IPS-NIHi7 (cell line): Measurements from ENCODE around the gene PDZD2.
"Not testable (repeated sequence)": the region's sequence is repeated elsewhere in the genome, so short reads cannot be mapped to it uniquely, and the experiment has no call there.

Experiments
- DNase-seq: peaks from one replicate; pipeline ENCODE4 v3.0.0; 2012; ENCODE audit warnings: mixed read lengths; ENCODE audit errors: extremely low spot score

The PDZD2 gene

GRCh38 chr5:31769530-31769929 is 130.6 kb downstream of the PDZD2 start:
- DNase-seq: no peak

- DNase-seq: peak; percentile 65
These were observed 131.3 kb downstream of the PDZD2 start for GRCh38 chr5:31770132-31770720.

GRCh38 chr5:31770998-31771397 is 132.1 kb downstream of the PDZD2 start:
- no peak for DNase-seq

GRCh38 chr5:31771500-31771899 is 132.6 kb downstream of the PDZD2 start:
- DNase-seq: no peak

GRCh38 chr5:31776294-31776693 is 137.4 kb downstream of the PDZD2 start:
- DNase-seq: not testable (repeated sequence)

- no peak for DNase-seq
These were observed 138.2 kb downstream of the PDZD2 start for GRCh38 chr5:31776976-31777651.

- no peak for DNase-seq
These were observed 142.8 kb downstream of the PDZD2 start for GRCh38 chr5:31781772-31782171.

GRCh38 chr5:31783086-31783645 is 144.2 kb downstream of the PDZD2 start:
- DNase-seq: no peak

- DNase-seq: no peak
These were observed 144.8 kb downstream of the PDZD2 start for GRCh38 chr5:31783731-31784130.

GRCh38 chr5:31786090-31786631 is 147.2 kb downstream of the PDZD2 start:
- no peak for DNase-seq

GRCh38 chr5:31794009-31794408 is 155.1 kb downstream of the PDZD2 start:
- no peak for DNase-seq

GRCh38 chr5:31798168-31798567 is 159.2 kb downstream of the PDZD2 start:
- DNase-seq: no peak

- no peak for DNase-seq
These were observed 161.4 kb downstream of the PDZD2 start for GRCh38 chr5:31800351-31800750.

- no peak for DNase-seq
These were observed 167.0 kb downstream of the PDZD2 start for GRCh38 chr5:31805785-31806400.

GRCh38 chr5:31806561-31806960 is 167.6 kb downstream of the PDZD2 start:
- DNase-seq: no peak

- no peak for DNase-seq
These were observed 169.0 kb downstream of the PDZD2 start for GRCh38 chr5:31807789-31808540.

GRCh38 chr5:31809050-31809870 is 170.3 kb downstream of the PDZD2 start:
- DNase-seq: peak; percentile 88

- no peak for DNase-seq
These were observed 172.3 kb downstream of the PDZD2 start for GRCh38 chr5:31811210-31811609.

- no peak for DNase-seq
These were observed 176.4 kb downstream of the PDZD2 start for GRCh38 chr5:31815376-31815775.

- DNase-seq: no peak
These were observed 181.1 kb downstream of the PDZD2 start for GRCh38 chr5:31819926-31820516.

GRCh38 chr5:31823472-31823871 is 184.5 kb downstream of the PDZD2 start:
- no peak for DNase-seq
